T-cell (primary cell): Measurements from ENCODE around the gene PPTC7. TPM values are rescaled to one million over a fixed set of nuclear protein-coding genes. Genes with fewer than 3 reads are reported as not detected.
A peak's percentile ranks its signal among the peaks of the same experiment; 100 is the strongest.

ENCODE experiments used
- ATAC-seq, 4 experiments: fragments of 200-7000 bp in 3 of 4; fragments of 150-1000 bp in 1 of 4; cut with Tn5 transposase; replicated peaks in 1 of 4; 1 replicate in 3 of 4; 2 replicates in 1 of 4; pipeline ENCODE4 v1.10.0; 2021; ENCODE audit warnings: moderate library complexity in 3 of 4, mild to moderate bottlenecking in 2 of 4, moderate number of reproducible peaks in 1 of 4
- CTCF ChIA-PET, 2 donors: fragments of 300-600 bp; sonication (Branson Sonifier 250); formaldehyde crosslinking; loops; one replicate each; lab custom pipeline; 2022; ENCODE audit warnings: antibody characterized with exemption in 2 of 2; lab: Charles Lee
- POLR2A ChIA-PET, 2 donors: fragments of 300-600 bp; sonication (Branson Sonifier 250); formaldehyde crosslinking; loops; one replicate each; lab custom pipeline; 2022; ENCODE audit warnings: antibody characterized with exemption in 2 of 2; lab: Charles Lee
- DNase-seq, 35 experiments: peaks; one replicate each; pipeline versions ENCODE4 v3.0.0 to v3.0.0-alpha.2; 2013 to 2023
- H3K27ac ChIP-seq: one replicate; pipeline ENCODE4 v1.5.1; 2013; ENCODE audit warnings: low read length
- H3K27me3 ChIP-seq, 2 experiments: replicated peaks in 1 of 2; 1 replicate in 1 of 2; 2 replicates in 1 of 2; pipeline versions ENCODE4 v1.6.1 to v1.7.0; 2013; ENCODE audit warnings: low read length in 1 of 2, mixed read lengths in 1 of 2; ENCODE audit not compliant: control insufficient read depth in 2 of 2, insufficient read depth in 2 of 2; ENCODE audit errors: extremely low read depth in 1 of 2
- H3K36me3 ChIP-seq, 2 donors: 1 replicate in 1 of 2; 2 replicates in 1 of 2; pipeline versions ENCODE4 v1.6.1 to v1.7.0; 2013; ENCODE audit warnings: low read length in 1 of 2; ENCODE audit not compliant: control insufficient read depth in 2 of 2, insufficient read depth in 1 of 2; ENCODE audit errors: extremely low read depth in 1 of 2
- H3K4me1 ChIP-seq, 2 experiments: 1 replicate in 1 of 2; 2 replicates in 1 of 2; pipeline versions ENCODE4 v1.6.1 to v1.7.0; 2013; ENCODE audit warnings: low read length in 2 of 2, mixed read lengths in 1 of 2; ENCODE audit not compliant: insufficient read depth in 2 of 2, control insufficient read depth in 1 of 2; ENCODE audit errors: extremely low read depth in 1 of 2
- H3K4me3 ChIP-seq, 2 donors: 1 replicate in 1 of 2; 2 replicates in 1 of 2; pipeline versions ENCODE4 v1.5.1 to v1.7.0; 2013; ENCODE audit warnings: mild to moderate bottlenecking in 2 of 2, low read length in 1 of 2, moderate library complexity in 1 of 2; ENCODE audit not compliant: control insufficient read depth in 1 of 2; ENCODE audit errors: extremely low read depth in 1 of 2
- H3K9me3 ChIP-seq: 2 replicates; pipeline ENCODE4 v1.7.0; 2013
- H3K27ac Mint-ChIP-seq, 2 donors: one replicate each; pipeline ENCODE4 v1.8.0; 2020 to 2021; ENCODE audit warnings: mild to moderate bottlenecking in 2 of 2, mixed read lengths in 2 of 2
- H3K27me3 Mint-ChIP-seq, 2 donors: one replicate each; pipeline ENCODE4 v1.8.0; 2021 to 2022; ENCODE audit warnings: mixed read lengths in 2 of 2
- H3K36me3 Mint-ChIP-seq: one replicate; pipeline ENCODE4 v1.8.0; 2021; ENCODE audit warnings: mixed read lengths
- H3K4me1 Mint-ChIP-seq, 3 donors: one replicate each; pipeline ENCODE4 v1.8.0; 2020 to 2022; ENCODE audit warnings: mixed read lengths in 3 of 3, mild to moderate bottlenecking in 1 of 3
- H3K4me3 Mint-ChIP-seq, 3 donors: one replicate each; pipeline ENCODE4 v1.8.0; 2020 to 2022; ENCODE audit warnings: mild to moderate bottlenecking in 3 of 3, mixed read lengths in 3 of 3, moderate library complexity in 3 of 3
- H3K9me3 Mint-ChIP-seq, 3 donors: one replicate each; pipeline ENCODE4 v1.8.0; 2020 to 2022; ENCODE audit warnings: mixed read lengths in 3 of 3
- WGBS: methylation state at CpG from one replicate; pipeline ENCODE4 v1.1.5; 2013; ENCODE audit warnings: missing lambda C conversion rate; ENCODE audit not compliant: insufficient coverage; 5-methylcytosine and 5-hydroxymethylcytosine counted together
- total RNA-seq, 35 experiments: library from RNA in 6 of 35; stranded (reverse) in 6 of 35; fragments of 120-200 nt in 1 of 35; gene quantifications; one replicate each; pipeline versions ENCODE4 v1.2.1 to v1.2.4 and lab custom pipeline; 2013 to 2026

PPTC7 gene
- total RNA-seq, 5 donors from 2014 or later (not counting 1 experiment from before 2014, with no cell fraction given) = 36.0 to 38.1 (median 36.6) TPM

DNA sequence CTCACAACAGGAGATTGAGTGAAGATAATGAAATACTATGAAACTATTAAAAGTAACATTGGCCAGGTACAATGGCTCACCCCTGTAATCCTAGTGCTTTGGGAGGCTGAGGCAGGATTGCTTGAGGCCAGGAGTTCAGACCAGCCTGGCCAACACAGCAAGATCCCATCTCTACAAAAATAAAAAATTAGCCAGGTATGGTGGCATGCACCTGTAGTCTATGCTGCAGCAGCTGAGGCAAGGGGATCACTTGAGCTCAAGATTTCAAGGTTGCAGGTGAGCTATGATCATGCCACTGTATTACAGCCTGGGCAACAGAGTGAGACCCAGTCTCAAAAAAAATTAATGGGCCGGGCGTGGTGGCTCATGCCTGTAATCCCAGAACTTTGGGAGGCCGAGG lies 66.1 kb downstream of the PPTC7 start:
- Mint-ChIP-seq H3K4me1 (peaks cover 0 to 6% (median 4%) of the 10 kb centered on the region in 3 donors), H3K9me3 (no peaks in the 10 kb centered on the region), H3K27ac (no peak overlapping the region), H3K36me3 (no peaks in the 10 kb centered on the region), H3K4me3 (no peak overlapping the region), H3K27me3 (peaks cover 0 to 2% of the 10 kb centered on the region in 2 donors)
- ChIA-PET POLR2A (no interaction called here), CTCF (interaction anchor here in 1 of 2 donors (0.6 kb wide), 2 partner anchors 91 to 100 kb away, joined by 3 to 4 read pairs; no protein-coding TSS in a partner anchor)
- ATAC-seq (no peak), DNase-seq (no peak)
- Histone ChIP-seq H3K27me3 (no peaks in the 10 kb centered on the region), H3K27ac (no peak overlapping the region), H3K36me3 (no peaks in the 10 kb centered on the region), H3K4me3 (no peak overlapping the region), H3K9me3 (no peaks in the 10 kb centered on the region), H3K4me1 (no peaks in the 10 kb centered on the region)
- WGBS = no CpG with 5 or more reads among the region's 3 CpGs

DNA sequence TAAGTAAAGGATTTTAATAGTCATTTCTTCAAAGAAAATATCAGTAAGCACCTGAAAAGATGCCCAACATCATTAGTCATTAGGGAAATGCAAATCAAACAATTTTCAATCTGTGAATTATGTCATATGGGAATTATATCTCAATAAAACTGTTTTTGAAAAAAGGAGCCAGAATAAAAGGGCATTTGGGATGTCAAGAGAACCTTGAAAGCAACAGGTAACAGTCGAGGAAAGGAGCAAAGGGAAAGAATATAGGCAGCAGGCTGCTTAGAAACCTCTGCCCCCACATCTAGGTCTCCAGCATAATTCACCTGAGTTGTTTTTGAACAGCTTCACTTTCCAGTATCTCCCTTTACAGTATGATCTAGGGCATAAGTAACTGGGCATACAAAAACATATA lies 68.8 kb downstream of the PPTC7 start:
- Mint-ChIP-seq H3K27ac (no peak overlapping the region), H3K27me3 (peaks cover 0 to 2% of the 10 kb centered on the region in 2 donors), H3K4me1 (peaks cover 0 to 3% (median 0%) of the 10 kb centered on the region in 3 donors), H3K36me3 (no peaks in the 10 kb centered on the region), H3K4me3 (no peak overlapping the region), H3K9me3 (no peaks in the 10 kb centered on the region)
- POLR2A ChIA-PET = interaction anchor here (0.6 kb wide), 2 partner anchors 26 to 942 kb away, joined by 3 to 6 read pairs; no protein-coding TSS in a partner anchor
- Histone ChIP-seq H3K4me3 (no peak overlapping the region), H3K36me3 (no peaks in the 10 kb centered on the region), H3K27me3 (no peaks in the 10 kb centered on the region), H3K27ac (no peak overlapping the region), H3K9me3 (no peaks in the 10 kb centered on the region), H3K4me1 (no peaks in the 10 kb centered on the region)
- DNase-seq = no peak
- CTCF ChIA-PET = interaction anchor here (0.6 to 3.3 kb wide), 4 partner anchors 32 to 382 kb away, joined by 3 to 29 read pairs (median 4); no protein-coding TSS in a partner anchor
- no peak for ATAC-seq
- no CpG with 5 or more reads among the region's 1 CpG for WGBS

DNA sequence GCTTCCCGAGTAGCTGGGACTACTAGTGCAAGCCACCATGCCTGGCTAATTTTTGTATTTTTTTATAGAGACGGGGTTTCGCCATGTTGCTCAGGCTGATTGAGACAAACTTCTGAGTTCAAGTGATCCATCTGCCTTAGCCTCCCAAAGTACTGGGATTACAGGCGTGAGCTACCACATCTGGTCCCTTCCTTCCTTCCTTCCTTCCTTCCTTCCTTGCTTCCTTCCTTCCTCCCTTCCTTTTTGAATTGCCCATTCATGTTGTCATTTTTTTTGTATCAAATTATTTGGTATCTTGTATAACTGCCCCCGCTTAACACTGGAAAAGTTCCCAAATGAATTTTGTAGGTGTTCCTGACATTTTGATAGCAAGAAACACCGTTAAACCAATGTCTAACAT lies 69.3 kb downstream of the PPTC7 start:
- peaks cover 0 to 2% of the 10 kb centered on the region in 2 donors for H3K27me3 Mint-ChIP-seq
- H3K36me3 ChIP-seq = no peaks in the 10 kb centered on the region
- POLR2A ChIA-PET = interaction anchor here in 1 of 2 donors (0.6 kb wide), 1 partner anchor 941 kb away, joined by 3 read pairs; no protein-coding TSS in a partner anchor

GRCh38 chr12:110508071-110508586 lies 75.0 kb downstream of the PPTC7 start:
- Mint-ChIP-seq H3K36me3 (no peaks in the 10 kb centered on the region), H3K4me1 (peaks cover 0 to 2% (median 2%) of the 10 kb centered on the region in 3 donors), H3K27ac (no peak overlapping the region), H3K4me3 (no peak overlapping the region), H3K27me3 (no peaks in the 10 kb centered on the region), H3K9me3 (no peaks in the 10 kb centered on the region)
- no peaks in the 10 kb centered on the region for H3K36me3 ChIP-seq
- no peak overlapping the region for H3K27ac ChIP-seq
- no peaks in the 10 kb centered on the region for H3K9me3 ChIP-seq
- DNase-seq = no peak
- POLR2A ChIA-PET = interaction anchor here (0.5 to 0.6 kb wide), 2 partner anchors 55 to 1873 kb away, joined by 3 to 9 read pairs; no protein-coding TSS in a partner anchor
- H3K27me3 ChIP-seq = no peaks in the 10 kb centered on the region
- ATAC-seq = no peak
- WGBS = no CpG with 5 or more reads among the region's 4 CpGs
- H3K4me1 ChIP-seq = no peaks in the 10 kb centered on the region
- H3K4me3 ChIP-seq = no peak overlapping the region
- CTCF ChIA-PET = interaction anchor here (0.6 to 0.8 kb wide), 2 partner anchors 93 to 1529 kb away, joined by 3 to 4 read pairs; no protein-coding TSS in a partner anchor

More for the DNA sequence above, 69.3 kb downstream of the PPTC7 start:
- DNase-seq = no peak
- no peak overlapping the region for H3K27ac ChIP-seq
- no peak for ATAC-seq
- H3K4me1 ChIP-seq = no peaks in the 10 kb centered on the region
- WGBS = 100% methylated on average over 2 of the region's 6 CpGs
- Mint-ChIP-seq H3K27ac (peak overlapping the region in 1 of 2 donors; percentile 61), H3K4me3 (no peak overlapping the region), H3K36me3 (no peaks in the 10 kb centered on the region), H3K4me1 (peaks cover 0 to 3% (median 0%) of the 10 kb centered on the region in 3 donors), H3K9me3 (no peaks in the 10 kb centered on the region)
- H3K4me3 ChIP-seq = no peak overlapping the region
- no peaks in the 10 kb centered on the region for H3K9me3 ChIP-seq
- CTCF ChIA-PET = interaction anchor here (0.6 to 3.3 kb wide), 9 partner anchors 12 to 382 kb away, joined by 3 to 29 read pairs (median 4); partner anchors contain the start of genes RAD9B (in 1 of the 2) and VPS29 (in 1 of the 2)
- H3K27me3 ChIP-seq = no peaks in the 10 kb centered on the region

DNA sequence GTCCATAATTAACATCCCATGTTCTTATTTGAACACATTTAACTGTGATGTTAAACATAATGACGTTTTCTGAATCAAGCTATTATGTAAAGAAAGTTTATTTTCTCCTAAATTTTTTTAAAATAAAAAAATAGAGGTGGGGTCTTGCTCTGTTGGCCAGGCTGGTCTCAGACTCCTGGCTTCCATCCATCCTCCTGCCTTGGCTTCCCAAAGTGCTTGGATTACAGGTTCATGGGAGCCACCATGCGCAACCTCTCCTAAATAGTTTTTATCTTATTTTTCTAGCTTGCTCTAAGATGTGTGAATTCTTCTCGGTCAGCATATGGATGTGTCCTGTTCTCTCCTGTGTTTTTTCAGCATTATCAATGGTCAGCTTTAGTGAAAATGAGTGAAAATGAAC lies 77.8 kb downstream of the PPTC7 start:
- Histone ChIP-seq H3K36me3 (no peaks in the 10 kb centered on the region), H3K4me1 (peaks cover 8 to 20% of the 10 kb centered on the region in 2 experiments), H3K27ac (no peak overlapping the region), H3K27me3 (no peaks in the 10 kb centered on the region), H3K9me3 (no peaks in the 10 kb centered on the region), H3K4me3 (no peak overlapping the region)
- H3K4me3 Mint-ChIP-seq = no peak overlapping the region
- H3K27ac Mint-ChIP-seq = no peak overlapping the region
- H3K36me3 Mint-ChIP-seq = peaks cover 7% of the 10 kb centered on the region
- 100% methylated on average over 1 of the region's 3 CpGs for WGBS
- no peak for ATAC-seq
- POLR2A ChIA-PET = interaction anchor here (0.6 kb wide), 2 partner anchors 70 to 264 kb away, joined by 3 to 5 read pairs; no protein-coding TSS in a partner anchor
- H3K9me3 Mint-ChIP-seq = no peaks in the 10 kb centered on the region
- H3K4me1 Mint-ChIP-seq = peaks cover 21 to 24% (median 23%) of the 10 kb centered on the region in 3 donors
- DNase-seq = no peak
- CTCF ChIA-PET = interaction anchor here in 1 of 2 donors (0.5 kb wide), 2 partner anchors 67 to 72 kb away, joined by 3 to 5 read pairs; no protein-coding TSS in a partner anchor
- H3K27me3 Mint-ChIP-seq = no peaks in the 10 kb centered on the region

DNA sequence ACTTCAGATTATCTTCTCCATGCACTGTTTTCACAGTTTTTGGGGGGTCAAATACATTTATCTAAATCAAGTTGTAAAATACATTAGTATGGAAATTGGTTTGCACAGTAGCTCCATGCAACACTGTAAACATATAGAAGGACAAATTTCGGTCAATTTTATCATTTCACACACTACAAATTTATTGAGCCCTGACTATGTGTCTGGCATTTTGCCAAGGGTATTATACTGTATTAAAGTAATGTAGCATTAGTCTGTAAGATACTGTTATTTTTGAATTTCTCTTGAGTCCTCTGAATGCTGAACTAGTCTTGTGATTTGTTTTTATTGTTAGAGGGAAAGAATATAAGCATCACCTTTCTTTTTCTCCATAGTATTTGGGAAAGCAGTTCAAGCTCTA lies 79.7 kb downstream of the PPTC7 start:
- ChIA-PET CTCF (interaction anchor here in 1 of 2 donors (0.6 to 1.9 kb wide), 3 partner anchors 53 to 99 kb away, joined by 4 to 8 read pairs (median 4); partner anchors contain the start of gene ARPC3), POLR2A (interaction anchor here in 1 of 2 donors (0.5 to 0.6 kb wide), 2 partner anchors 49 to 964 kb away, joined by 7 to 12 read pairs; no protein-coding TSS in a partner anchor)
- no peaks in the 10 kb centered on the region for H3K36me3 ChIP-seq
- Mint-ChIP-seq H3K27me3 (no peaks in the 10 kb centered on the region), H3K4me1 (peaks cover 37 to 40% (median 38%) of the 10 kb centered on the region in 3 donors), H3K9me3 (no peaks in the 10 kb centered on the region), H3K36me3 (peaks cover 7% of the 10 kb centered on the region), H3K27ac (peak overlapping the region in 1 of 2 donors; percentile 58), H3K4me3 (peak overlapping the region in 1 of 3 donors; percentile 9)
- H3K4me3 ChIP-seq = no peak overlapping the region
- no peak for DNase-seq
- no CpG with 5 or more reads among the region's 1 CpG for WGBS
- no peak for ATAC-seq
- H3K4me1 ChIP-seq = peaks cover 19 to 20% of the 10 kb centered on the region in 2 experiments
- H3K27me3 ChIP-seq = no peaks in the 10 kb centered on the region
- no peak overlapping the region for H3K27ac ChIP-seq
- H3K9me3 ChIP-seq = no peaks in the 10 kb centered on the region
